T-helper 1 cell treated with Interleukin-12 subunit alpha and Interleukin-12 subunit beta and Interleukin-4 antibody, amounts not matched to agents 30 μg/mL and 1 μg/mL, for 36 hours (primary cell): ENCODE results near the gene SFI1.
A peak's percentile ranks its signal among the peaks of the same experiment; 100 is the strongest.

Experiments used
- H3K27ac Mint-ChIP-seq: one replicate; pipeline ENCODE4 v1.8.0; 2021; ENCODE audit warnings: mild to moderate bottlenecking, mixed read lengths
- H3K27me3 Mint-ChIP-seq: one replicate; pipeline ENCODE4 v1.8.0; 2021; ENCODE audit warnings: low read depth, mixed read lengths
- H3K36me3 Mint-ChIP-seq: one replicate; pipeline ENCODE4 v1.8.0; 2021; ENCODE audit warnings: low read depth, mixed read lengths
- H3K4me1 Mint-ChIP-seq: one replicate; pipeline ENCODE4 v1.8.0; 2021; ENCODE audit warnings: low read depth, mixed read lengths
- H3K4me3 Mint-ChIP-seq: one replicate; pipeline ENCODE4 v1.8.0; 2021; ENCODE audit warnings: mild to moderate bottlenecking, moderate library complexity, mixed read lengths
- H3K9me3 Mint-ChIP-seq: one replicate; pipeline ENCODE4 v1.8.0; 2021; ENCODE audit warnings: mixed read lengths

SFI1 gene

DNA sequence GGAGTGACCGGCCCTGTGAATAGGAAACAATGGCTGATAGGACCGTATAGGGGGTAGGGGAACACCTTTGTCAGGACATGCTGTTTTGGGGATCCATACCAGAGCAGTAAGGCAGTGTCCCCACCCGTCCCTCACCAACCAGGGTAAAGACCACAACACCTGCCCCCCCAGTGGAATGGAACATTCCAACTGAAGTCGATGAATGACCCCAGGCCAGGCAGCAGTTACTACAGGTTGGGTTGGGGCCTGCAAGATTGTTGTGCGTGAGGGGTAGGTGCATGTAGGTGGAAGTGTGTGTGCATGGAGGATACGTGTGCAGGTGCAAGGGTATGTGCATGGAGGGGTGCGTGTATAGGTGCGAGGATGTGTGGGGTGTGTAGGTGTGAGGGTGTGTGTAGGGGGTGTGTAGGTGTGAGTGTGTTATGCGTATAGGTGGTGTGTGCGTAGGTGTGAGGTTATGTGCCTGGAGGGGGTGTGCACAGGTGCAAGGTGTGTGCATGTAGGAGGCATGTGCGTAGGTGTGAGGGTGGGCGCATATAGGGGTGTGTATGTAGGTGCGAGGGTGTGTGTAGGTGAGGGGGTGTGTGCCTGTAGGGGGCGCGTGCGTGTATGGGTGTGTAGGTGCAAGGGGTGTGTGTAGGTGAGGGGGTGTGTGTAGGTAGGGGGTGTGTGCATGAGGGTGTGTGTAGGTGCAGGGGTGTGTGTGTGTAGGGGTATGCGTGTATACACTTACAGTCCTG lies 132.8 kb downstream of the SFI1 start:
- H3K9me3 Mint-ChIP-seq: no peaks in the 10 kb centered on the region
- peak overlapping the region; percentile 76 for H3K27ac Mint-ChIP-seq
- H3K27me3 Mint-ChIP-seq: no peaks in the 10 kb centered on the region
- H3K36me3 Mint-ChIP-seq: peaks cover 3% of the 10 kb centered on the region
- H3K4me1 Mint-ChIP-seq: peaks cover 26% of the 10 kb centered on the region
- peak overlapping the region; percentile 75 for H3K4me3 Mint-ChIP-seq

DNA sequence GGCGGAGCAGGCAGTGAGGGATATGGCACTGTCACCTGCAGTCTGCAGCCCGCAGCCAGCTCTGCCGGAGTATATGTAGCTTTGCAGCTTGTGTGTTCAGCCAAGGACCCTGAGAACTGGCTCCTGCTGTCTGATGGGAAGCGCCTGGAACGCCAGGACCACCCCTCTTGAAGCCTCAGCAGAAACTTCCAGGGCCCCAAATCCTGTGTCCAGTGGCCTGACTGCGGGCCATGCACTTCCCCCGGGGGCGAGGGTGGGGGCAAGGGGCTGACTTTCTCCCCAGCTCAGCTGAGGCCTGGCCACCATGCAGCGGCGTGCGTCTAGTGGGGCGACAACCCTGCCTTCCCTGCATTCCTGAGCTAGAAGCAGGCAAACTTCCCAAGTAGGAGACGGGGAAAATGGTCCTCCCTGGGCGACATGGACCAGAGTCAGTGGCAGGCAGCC lies 133.4 kb downstream of the SFI1 start:
- Mint-ChIP-seq H3K27ac (peak overlapping the region; percentile 76), H3K36me3 (peaks cover 3% of the 10 kb centered on the region), H3K4me3 (peak overlapping the region; percentile 75), H3K4me1 (peaks cover 26% of the 10 kb centered on the region), H3K27me3 (no peaks in the 10 kb centered on the region), H3K9me3 (no peaks in the 10 kb centered on the region)

DNA sequence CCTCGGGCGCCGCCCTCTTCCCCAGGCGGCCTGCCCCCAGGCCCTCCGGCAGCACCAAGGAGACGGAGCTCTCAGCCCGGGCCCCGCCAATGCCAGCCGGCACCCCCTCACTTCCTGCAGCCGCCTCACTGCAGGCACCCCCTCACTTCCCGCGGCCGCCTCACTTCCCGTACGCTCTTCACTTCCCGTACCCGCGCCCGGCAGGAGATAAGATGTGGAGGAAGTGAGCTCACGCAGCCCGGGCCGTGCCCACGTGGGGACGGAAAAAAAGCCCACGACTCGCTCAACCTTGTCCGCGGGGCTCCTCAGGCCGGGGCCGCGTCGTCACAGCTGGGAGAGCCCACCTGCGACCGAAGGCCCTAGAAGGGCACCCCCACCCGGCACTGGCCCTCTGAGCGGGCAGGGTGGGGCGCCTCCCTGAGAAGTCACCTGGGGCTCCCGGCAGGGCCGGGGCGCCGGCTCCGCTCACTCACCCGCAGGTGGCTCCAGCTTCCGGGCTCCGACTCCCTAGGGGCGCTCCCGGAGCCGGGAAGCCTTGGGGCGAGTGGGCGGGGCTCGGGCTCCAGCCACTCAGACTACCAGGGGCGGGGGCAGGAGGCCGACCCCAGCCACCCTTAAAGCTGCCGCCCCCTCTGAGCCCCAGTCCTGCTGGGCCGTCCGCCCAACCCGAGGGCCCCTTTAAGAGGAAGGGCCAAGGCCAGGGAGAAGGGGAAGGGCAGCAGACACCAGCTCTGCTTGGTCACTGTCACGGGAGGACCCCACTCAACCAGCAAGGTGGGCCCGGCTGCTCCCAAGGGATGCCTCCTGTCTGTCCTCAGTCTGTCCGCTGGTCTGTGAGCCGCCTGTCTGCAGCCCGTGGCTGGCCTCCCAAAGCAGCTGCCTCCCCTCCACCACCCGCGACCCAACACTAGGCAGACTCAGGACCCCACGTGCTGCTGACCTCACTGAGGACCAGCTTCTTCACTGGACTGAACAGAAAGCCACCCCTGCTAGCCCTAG lies 134.3 kb downstream of the SFI1 start:
- H3K27me3 Mint-ChIP-seq: no peaks in the 10 kb centered on the region
- peak overlapping the region; percentile 89 for H3K27ac Mint-ChIP-seq
- H3K36me3 Mint-ChIP-seq: no peaks in the 10 kb centered on the region
- peaks cover 26% of the 10 kb centered on the region for H3K4me1 Mint-ChIP-seq
- peak overlapping the region; percentile 85 for H3K4me3 Mint-ChIP-seq
- no peaks in the 10 kb centered on the region for H3K9me3 Mint-ChIP-seq

DNA sequence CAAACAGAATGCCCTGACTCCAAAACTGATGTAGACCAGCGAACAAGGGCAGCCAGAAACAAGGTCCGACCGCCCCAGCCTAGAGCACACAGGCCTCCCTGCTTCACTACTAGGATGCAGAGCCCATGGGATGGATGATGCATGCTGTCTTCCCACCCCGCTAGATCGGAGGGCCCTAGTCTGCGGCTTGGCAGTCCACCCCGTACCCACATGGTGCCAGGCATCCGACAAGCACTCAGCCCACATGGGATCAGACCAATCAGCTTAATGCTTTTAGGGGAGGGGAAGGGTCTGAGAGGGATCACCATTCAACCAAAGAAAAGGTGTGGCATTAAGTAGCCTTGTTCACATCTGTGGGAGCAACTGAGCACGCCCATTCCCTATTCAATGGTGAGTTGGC lies 135.1 kb downstream of the SFI1 start:
- peak overlapping the region; percentile 77 for H3K27ac Mint-ChIP-seq

DNA sequence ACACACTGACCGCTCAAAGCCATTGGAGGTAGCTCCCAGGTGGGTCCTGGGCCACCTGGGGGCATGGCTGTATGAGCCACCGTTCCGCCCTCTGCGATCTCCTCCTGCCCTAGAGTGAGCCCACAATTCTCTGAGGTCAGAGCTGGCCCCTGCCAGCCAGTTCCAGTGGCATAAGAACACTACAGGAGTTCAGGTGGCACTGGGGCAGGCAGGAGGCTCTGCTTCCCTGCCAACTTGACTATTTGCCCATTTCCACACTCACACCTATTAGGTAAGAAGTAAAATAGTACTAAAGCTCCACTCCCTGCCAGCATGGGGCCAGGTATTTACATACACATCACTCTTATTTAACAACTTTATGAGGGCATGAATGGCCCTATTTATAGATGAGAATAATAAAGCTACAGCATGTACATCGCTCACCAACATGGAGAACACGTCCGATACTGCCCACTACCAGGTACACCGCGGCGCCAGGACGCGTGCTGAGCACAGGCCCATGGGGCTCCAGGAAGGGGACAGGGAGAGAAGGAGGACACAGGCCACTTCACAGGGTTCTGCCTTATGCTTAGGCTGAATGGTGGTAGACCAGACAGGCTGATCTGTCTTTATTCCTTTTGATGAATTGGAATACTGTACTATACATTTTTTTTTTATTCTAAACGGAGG lies 139.4 kb downstream of the SFI1 start:
- Mint-ChIP-seq H3K4me3 (no peak overlapping the region), H3K36me3 (no peaks in the 10 kb centered on the region), H3K9me3 (no peaks in the 10 kb centered on the region), H3K27me3 (no peaks in the 10 kb centered on the region), H3K27ac (peak overlapping the region; percentile 26), H3K4me1 (peaks cover 30% of the 10 kb centered on the region)

More for the DNA sequence above, 135.1 kb downstream of the SFI1 start:
- no peaks in the 10 kb centered on the region for H3K9me3 Mint-ChIP-seq
- H3K27me3 Mint-ChIP-seq: no peaks in the 10 kb centered on the region
- peak overlapping the region; percentile 72 for H3K4me3 Mint-ChIP-seq
- no peaks in the 10 kb centered on the region for H3K36me3 Mint-ChIP-seq
- H3K4me1 Mint-ChIP-seq: peaks cover 25% of the 10 kb centered on the region

DNA sequence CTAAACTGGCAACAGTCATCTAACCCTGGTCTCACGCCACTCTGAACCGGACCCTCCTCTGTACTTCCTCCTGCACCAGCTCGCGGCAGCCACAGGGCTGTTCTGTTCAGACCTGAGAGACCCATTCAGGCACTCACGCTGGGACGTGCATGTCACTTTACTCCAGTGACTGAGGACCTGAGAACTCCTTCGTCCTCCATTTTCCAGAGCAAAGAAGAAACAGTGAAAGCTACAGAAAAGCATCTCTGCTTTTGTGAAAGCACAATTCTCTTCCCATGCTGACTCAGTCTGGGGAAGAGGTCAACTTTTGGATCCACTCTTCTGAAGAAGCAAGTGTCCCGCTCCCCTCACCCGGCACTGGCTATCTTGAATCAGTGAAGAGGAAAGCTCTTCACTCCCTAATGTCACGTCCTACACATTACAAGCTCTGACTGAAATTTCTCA lies 141.1 kb downstream of the SFI1 start:
- Mint-ChIP-seq H3K4me3 (no peak overlapping the region), H3K36me3 (peaks cover 4% of the 10 kb centered on the region), H3K9me3 (no peaks in the 10 kb centered on the region), H3K4me1 (peaks cover 26% of the 10 kb centered on the region), H3K27ac (no peak overlapping the region), H3K27me3 (no peaks in the 10 kb centered on the region)

DNA sequence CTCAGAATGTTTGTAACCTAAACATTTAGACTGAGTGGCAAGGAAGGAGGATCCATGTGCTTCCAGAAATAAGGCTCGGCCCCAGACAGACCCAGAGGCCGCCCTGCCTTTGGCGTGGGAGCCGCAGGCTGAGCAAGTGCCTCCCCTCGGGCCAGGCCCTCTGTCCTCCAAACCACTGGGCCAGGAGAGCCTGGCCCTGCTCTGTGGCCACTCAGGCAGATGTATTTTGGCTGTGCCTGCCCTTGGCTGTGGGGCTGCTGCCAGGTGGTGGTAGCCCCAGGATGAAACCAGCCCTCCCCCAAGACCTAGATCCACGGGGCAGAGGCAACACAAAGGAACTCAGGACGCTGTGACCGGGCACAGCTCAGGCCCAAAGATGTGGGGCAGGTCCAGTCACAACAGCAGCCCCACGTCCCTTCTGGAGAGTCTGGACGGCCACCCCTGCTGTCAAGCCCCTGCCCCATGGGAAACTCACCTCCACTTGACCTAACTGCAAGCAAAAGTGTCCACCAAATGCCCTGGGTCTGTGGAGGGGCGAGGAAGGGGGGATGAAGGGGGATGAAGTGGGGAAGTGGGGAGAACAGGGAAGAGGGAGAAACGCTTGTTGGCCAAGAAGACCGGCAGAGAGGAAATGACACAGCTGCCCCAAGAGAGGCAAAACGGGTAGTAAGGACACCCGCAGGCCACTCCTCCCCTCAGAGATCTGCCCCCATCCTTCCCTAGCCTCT lies 141.7 kb downstream of the SFI1 start:
- H3K27ac Mint-ChIP-seq: peak overlapping the region; percentile 76
- peaks cover 26% of the 10 kb centered on the region for H3K4me1 Mint-ChIP-seq
- H3K36me3 Mint-ChIP-seq: peaks cover 4% of the 10 kb centered on the region
- no peaks in the 10 kb centered on the region for H3K9me3 Mint-ChIP-seq
- H3K4me3 Mint-ChIP-seq: peak overlapping the region; percentile 40
- H3K27me3 Mint-ChIP-seq: no peaks in the 10 kb centered on the region

DNA sequence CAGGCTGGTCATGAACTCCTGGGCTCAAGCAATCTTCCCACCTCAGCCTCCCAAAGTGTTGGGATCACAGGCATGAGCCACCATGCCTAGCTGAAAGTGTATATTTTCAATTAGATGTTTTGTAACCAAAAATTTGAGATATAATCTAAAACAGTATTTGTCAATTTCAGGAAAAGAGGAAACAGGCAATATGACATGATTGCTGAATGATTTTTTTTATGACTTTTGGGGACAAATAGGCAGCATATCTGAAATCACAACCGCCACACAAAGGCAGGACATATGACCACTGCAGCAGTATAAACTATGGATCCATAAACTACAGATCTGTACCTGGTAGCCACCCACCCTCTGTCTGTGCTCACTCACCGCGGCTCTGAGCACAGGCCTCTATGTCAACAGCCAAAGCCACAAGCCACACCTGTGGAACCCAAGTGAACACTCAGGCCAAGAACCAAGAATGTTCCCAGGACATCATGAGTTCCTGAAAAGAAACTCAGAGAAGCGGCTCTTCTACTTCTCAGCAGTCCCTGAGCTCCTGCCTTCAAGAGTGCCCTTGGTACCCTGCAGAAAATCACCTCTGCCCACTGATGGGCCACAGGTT lies 143.2 kb downstream of the SFI1 start:
- Mint-ChIP-seq H3K4me3 (peak overlapping the region; percentile 10), H3K4me1 (peaks cover 22% of the 10 kb centered on the region), H3K9me3 (no peaks in the 10 kb centered on the region), H3K36me3 (peaks cover 6% of the 10 kb centered on the region), H3K27me3 (no peaks in the 10 kb centered on the region), H3K27ac (no peak overlapping the region)

DNA sequence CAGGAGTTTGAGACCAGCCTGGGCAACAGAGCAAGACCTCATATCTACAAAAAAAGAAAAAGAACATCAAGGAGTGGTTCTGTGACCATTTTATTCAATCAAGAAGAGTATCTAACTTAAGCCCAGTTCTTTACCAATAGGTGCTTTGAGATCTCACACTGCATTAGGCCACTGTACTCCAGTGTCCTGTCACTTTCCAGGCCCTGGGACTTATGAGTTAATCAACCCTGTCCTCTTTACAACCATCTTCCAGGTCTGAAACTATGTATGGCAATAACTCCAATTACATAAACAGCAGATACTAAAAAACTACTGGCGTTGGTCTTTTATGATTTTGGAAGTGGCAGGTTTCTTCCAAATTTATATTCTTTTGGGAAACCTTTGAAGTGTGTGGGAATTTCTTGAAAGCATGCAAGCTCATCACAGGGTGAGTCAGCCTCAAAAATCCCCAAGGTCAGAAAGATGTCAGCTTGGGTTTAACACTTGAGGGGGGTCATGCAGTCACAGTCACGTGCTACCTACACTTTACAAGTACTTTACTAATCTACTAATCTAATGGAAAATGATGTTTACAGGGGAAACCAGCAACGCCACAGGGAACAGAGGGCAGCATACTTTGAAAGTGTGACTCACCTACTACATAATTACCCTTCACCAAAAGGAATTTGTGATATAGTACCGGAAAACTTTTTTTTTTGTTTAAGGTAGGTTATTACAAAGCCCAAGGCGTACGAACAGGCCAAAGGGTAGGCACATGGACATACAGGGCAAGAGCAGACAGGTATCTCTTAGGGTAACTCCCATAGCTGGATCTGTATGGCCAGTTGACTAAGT lies 150.1 kb downstream of the SFI1 start:
- Mint-ChIP-seq H3K4me3 (no peak overlapping the region), H3K9me3 (no peaks in the 10 kb centered on the region), H3K36me3 (peaks cover 25% of the 10 kb centered on the region), H3K4me1 (peaks cover 6% of the 10 kb centered on the region), H3K27ac (peak overlapping the region; percentile 60), H3K27me3 (no peaks in the 10 kb centered on the region)

DNA sequence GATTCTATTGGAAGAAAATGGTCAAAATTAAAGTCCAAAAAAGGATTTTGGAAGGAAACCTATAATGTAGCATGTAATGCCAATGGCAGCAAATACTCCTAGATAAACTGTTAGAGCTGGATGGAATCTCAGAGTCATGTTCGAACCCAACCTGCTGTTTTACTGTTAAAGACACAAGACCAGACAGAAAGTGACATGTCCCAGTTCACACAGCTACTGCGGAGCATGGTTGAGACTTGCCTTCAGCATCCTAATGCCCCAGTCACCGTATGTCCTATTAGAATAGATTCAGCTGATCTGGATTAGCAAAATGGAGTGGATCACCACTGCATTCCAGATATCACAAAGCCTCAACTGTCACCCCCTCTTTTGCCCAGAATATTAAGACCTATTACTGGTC lies 150.7 kb downstream of the SFI1 start:
- Mint-ChIP-seq H3K27me3 (no peaks in the 10 kb centered on the region), H3K4me1 (peaks cover 6% of the 10 kb centered on the region), H3K9me3 (no peaks in the 10 kb centered on the region), H3K36me3 (peaks cover 25% of the 10 kb centered on the region), H3K4me3 (no peak overlapping the region), H3K27ac (peak overlapping the region; percentile 60)

DNA sequence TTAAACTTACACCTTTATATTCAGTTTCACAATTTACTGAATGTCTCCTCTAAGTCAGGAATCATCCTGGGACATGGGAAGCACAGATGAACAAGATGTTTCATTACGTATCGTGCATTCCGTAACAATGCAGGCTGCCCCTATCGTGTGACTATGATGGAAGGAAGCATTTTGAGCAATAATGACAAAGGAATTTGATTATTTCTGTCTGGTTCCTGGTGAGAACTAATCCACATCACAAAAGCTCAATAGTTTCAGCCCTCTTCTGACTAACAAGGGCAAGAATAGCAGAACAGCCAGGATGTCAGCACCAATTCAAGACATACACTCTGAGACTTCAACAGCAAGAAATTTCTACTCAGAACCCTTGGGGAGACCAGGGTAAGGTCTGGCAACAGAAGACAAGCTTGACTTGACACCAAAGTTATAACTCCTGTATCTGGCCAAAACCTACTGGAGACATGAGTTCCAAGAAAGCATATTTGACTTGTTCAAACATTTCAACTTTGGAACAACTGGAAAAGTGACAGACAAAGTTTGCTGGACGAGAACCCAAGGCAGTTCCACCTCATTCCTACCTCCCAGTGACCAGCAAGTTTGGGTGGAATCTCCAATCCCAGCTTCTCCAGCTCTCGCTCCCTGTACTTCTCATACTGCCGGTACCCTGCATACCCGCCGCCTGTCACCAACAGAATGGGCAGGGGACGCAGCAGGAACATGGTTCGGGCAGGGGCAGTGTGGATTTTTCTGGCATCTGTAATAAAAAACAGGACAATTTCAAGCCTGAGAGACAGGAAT lies 151.4 kb downstream of the SFI1 start:
- H3K4me1 Mint-ChIP-seq: peaks cover 6% of the 10 kb centered on the region
- H3K27ac Mint-ChIP-seq: no peak overlapping the region
- H3K4me3 Mint-ChIP-seq: no peak overlapping the region
- H3K36me3 Mint-ChIP-seq: peaks cover 25% of the 10 kb centered on the region
- no peaks in the 10 kb centered on the region for H3K27me3 Mint-ChIP-seq
- no peaks in the 10 kb centered on the region for H3K9me3 Mint-ChIP-seq

DNA sequence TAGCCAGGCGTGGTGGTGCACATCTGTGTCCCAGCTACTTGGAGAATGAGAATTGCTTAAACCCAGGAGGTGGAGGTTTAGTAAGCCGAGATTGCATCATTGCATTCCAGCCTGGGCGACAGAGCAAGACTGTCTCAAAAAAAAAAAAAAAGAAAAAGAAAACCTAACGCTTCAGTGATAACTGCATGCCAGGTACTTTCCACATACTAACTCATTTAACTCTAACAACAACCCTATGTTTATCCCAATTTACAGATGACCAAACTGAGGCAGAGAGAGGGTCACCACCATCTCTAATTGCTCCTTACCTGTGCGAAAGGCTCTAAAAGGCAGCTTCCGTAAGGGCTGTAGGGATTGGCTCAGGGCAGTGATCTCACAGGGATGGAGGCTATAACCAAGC lies 154.1 kb downstream of the SFI1 start:
- peaks cover 20% of the 10 kb centered on the region for H3K36me3 Mint-ChIP-seq
- H3K9me3 Mint-ChIP-seq: no peaks in the 10 kb centered on the region
- no peak overlapping the region for H3K4me3 Mint-ChIP-seq
- H3K27ac Mint-ChIP-seq: no peak overlapping the region
- H3K4me1 Mint-ChIP-seq: peaks cover 16% of the 10 kb centered on the region
- no peaks in the 10 kb centered on the region for H3K27me3 Mint-ChIP-seq
